Astrocyte (in vitro differentiated cells and primary cell): ENCODE data around the gene PLEKHA8. TPM values are rescaled to one million over a fixed set of nuclear protein-coding genes. Genes with fewer than 3 reads are reported as not detected.

Experiments
- DNase-seq: peaks from one replicate; pipeline ENCODE4 v3.0.0-alpha.2; 2010; ENCODE audit warnings: low read depth
- FAIRE-seq: peaks from 2 replicates; lab custom pipeline; 2011; peaks lifted over from hg19 to GRCh38; lab: Jason Lieb, UNC
- H2AFZ ChIP-seq: 2 replicates; pipeline ENCODE4 v1.6.0; 2012; ENCODE audit warnings: low read depth, low read length, inconsistent platforms
- H3K27ac ChIP-seq: 2 replicates; pipeline ENCODE4 v1.5.1; 2011; ENCODE audit warnings: low read depth, low read length, inconsistent platforms
- H3K27me3 ChIP-seq: 2 replicates; pipeline ENCODE4 v1.6.0; 2011; ENCODE audit warnings: low read length, inconsistent platforms; ENCODE audit not compliant: insufficient read depth
- H3K36me3 ChIP-seq: 2 replicates; pipeline ENCODE4 v1.5.1; 2011; ENCODE audit warnings: low read length, inconsistent platforms; ENCODE audit not compliant: insufficient read depth
- H3K4me1 ChIP-seq: 2 replicates; pipeline ENCODE4 v1.5.1; 2011; ENCODE audit warnings: low read length, inconsistent platforms; ENCODE audit not compliant: insufficient read depth
- H3K4me2 ChIP-seq: 2 replicates; pipeline ENCODE4 v1.6.0; 2012; ENCODE audit warnings: low read length, inconsistent platforms
- H3K4me3 ChIP-seq: 2 replicates; pipeline ENCODE4 v1.5.1; 2011; ENCODE audit warnings: low read depth, mild to moderate bottlenecking, low read length, inconsistent platforms; ENCODE audit not compliant: insufficient read depth
- H3K79me2 ChIP-seq: 2 replicates; pipeline ENCODE4 v1.6.0; 2012; ENCODE audit warnings: mild to moderate bottlenecking, low read length, inconsistent platforms; ENCODE audit not compliant: insufficient read depth
- H3K9ac ChIP-seq: 2 replicates; pipeline ENCODE4 v1.6.0; 2012; ENCODE audit warnings: mild to moderate bottlenecking, low read length, inconsistent platforms
- H3K9me3 ChIP-seq: 2 replicates; pipeline ENCODE4 v1.5.1; 2012; ENCODE audit warnings: low read depth, mild to moderate bottlenecking, low read length, inconsistent platforms; ENCODE audit not compliant: insufficient read depth
- H4K20me1 ChIP-seq: 2 replicates; pipeline ENCODE4 v1.6.0; 2012; ENCODE audit warnings: low read length, inconsistent platforms; ENCODE audit not compliant: insufficient read depth
- H3K27ac Mint-ChIP-seq: one replicate; pipeline ENCODE4 v1.8.0; 2021; ENCODE audit warnings: mild to moderate bottlenecking, mixed read lengths; ENCODE audit not compliant: unreplicated experiment
- H3K27me3 Mint-ChIP-seq: one replicate; pipeline ENCODE4 v1.8.0; 2021; ENCODE audit warnings: low read depth, mixed read lengths; ENCODE audit not compliant: unreplicated experiment
- H3K36me3 Mint-ChIP-seq: one replicate; pipeline ENCODE4 v1.8.0; 2021; ENCODE audit warnings: low read depth, mixed read lengths; ENCODE audit not compliant: unreplicated experiment
- H3K4me1 Mint-ChIP-seq: one replicate; pipeline ENCODE4 v1.8.0; 2021; ENCODE audit warnings: low read depth, mixed read lengths; ENCODE audit not compliant: unreplicated experiment
- H3K4me3 Mint-ChIP-seq: one replicate; pipeline ENCODE4 v1.8.0; 2021; ENCODE audit warnings: mild to moderate bottlenecking, moderate library complexity, mixed read lengths; ENCODE audit not compliant: unreplicated experiment
- H3K9me3 Mint-ChIP-seq: one replicate; pipeline ENCODE4 v1.8.0; 2021; ENCODE audit warnings: mild to moderate bottlenecking, mixed read lengths; ENCODE audit not compliant: unreplicated experiment
- CTCF ChIP-seq: IDR thresholded peaks from 2 replicates; pipeline ENCODE4 v1.5.1; 2011; ENCODE audit warnings: low read depth, mild to moderate bottlenecking, inconsistent platforms, low read length, moderate library complexity; ENCODE audit not compliant: insufficient read depth
- EZH2 ChIP-seq: IDR thresholded peaks from 2 replicates; pipeline ENCODE4 v1.6.1; 2012; ENCODE audit warnings: mild to moderate bottlenecking, low read length, inconsistent platforms; ENCODE audit not compliant: insufficient read depth
- total RNA-seq: library from RNA; stranded (reverse); gene quantifications from 2 replicates; pipeline ENCODE4 v1.2.1, GENCODE V29; 2021

Gene PLEKHA8
- total RNA-seq, 1 donor from 2014 or later, result 34.7 TPM

DNA sequence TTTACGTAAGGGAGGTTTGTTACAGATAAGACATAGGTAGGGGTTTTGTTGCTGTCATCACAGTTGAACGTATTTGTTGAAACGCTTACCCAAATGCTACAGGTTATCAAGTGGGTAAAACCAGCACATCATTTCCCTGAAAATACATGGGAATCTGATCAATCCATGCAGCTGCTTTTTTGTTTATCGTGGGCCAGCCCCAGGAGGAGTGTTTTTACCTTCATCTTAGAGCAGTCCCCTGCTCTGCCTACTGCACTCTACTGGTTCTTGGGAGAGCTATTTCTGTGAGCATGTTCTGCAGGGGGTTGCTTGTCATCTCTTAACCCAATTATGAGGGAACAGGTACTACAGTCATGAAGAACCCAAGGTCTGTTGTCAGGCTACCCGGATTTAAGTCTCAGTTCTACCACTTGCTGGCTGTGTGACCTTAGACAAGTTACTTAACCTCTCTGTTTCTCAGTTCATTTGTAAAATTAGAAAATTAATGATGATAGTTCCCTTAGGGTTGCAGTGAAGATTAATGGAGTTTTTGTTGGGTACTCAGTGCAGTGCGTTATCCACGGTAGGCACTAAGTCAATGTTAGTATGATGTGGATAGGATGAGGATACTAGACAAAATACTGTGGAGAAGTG lies 121.5 kb downstream of the PLEKHA8 start:
- TF ChIP-seq CTCF (no peak), EZH2 (no peak)
- Histone ChIP-seq H3K4me2 (no peak overlapping the region), H3K79me2 (no peaks in the 10 kb centered on the region), H3K27ac (no peak overlapping the region), H3K4me3 (no peak overlapping the region), H3K36me3 (peaks cover 3% of the 10 kb centered on the region), H3K4me1 (peaks cover 6% of the 10 kb centered on the region), H4K20me1 (no peaks in the 10 kb centered on the region), H3K27me3 (no peaks in the 10 kb centered on the region), H3K9me3 (no peaks in the 10 kb centered on the region), H2AFZ (no peak overlapping the region), H3K9ac (no peak overlapping the region)
- no peak for DNase-seq
- no peaks in the 10 kb centered on the region for H3K9me3 Mint-ChIP-seq
- peaks cover 13% of the 10 kb centered on the region for H3K36me3 Mint-ChIP-seq
- no peaks in the 10 kb centered on the region for H3K4me1 Mint-ChIP-seq
- H3K27ac Mint-ChIP-seq, result no peak overlapping the region
- no peak overlapping the region for H3K4me3 Mint-ChIP-seq
- H3K27me3 Mint-ChIP-seq, result no peaks in the 10 kb centered on the region
- FAIRE-seq, result no peak

GRCh38 chr7:30150711-30151110 lies 122.5 kb downstream of the PLEKHA8 start:
- FAIRE-seq (no peak), DNase-seq (no peak)
- peaks cover 3% of the 10 kb centered on the region for H3K36me3 ChIP-seq
- no peak overlapping the region for H3K4me3 Mint-ChIP-seq
- no peak overlapping the region for H2AFZ ChIP-seq
- no peak overlapping the region for H3K4me2 ChIP-seq
- no peak overlapping the region for H3K27ac Mint-ChIP-seq
- H3K27ac ChIP-seq, result no peak overlapping the region
- no peaks in the 10 kb centered on the region for H3K79me2 ChIP-seq
- H3K4me1 ChIP-seq, result peaks cover 6% of the 10 kb centered on the region
- no peaks in the 10 kb centered on the region for H4K20me1 ChIP-seq
- no peak overlapping the region for H3K4me3 ChIP-seq
- no peak overlapping the region for H3K9ac ChIP-seq
- peaks cover 3% of the 10 kb centered on the region for H3K4me1 Mint-ChIP-seq
- peaks cover 13% of the 10 kb centered on the region for H3K36me3 Mint-ChIP-seq
- TF ChIP-seq CTCF (no peak), EZH2 (no peak)
- no peaks in the 10 kb centered on the region for H3K27me3 Mint-ChIP-seq
- H3K9me3 ChIP-seq, result no peaks in the 10 kb centered on the region
- no peaks in the 10 kb centered on the region for H3K27me3 ChIP-seq
- no peaks in the 10 kb centered on the region for H3K9me3 Mint-ChIP-seq

GRCh38 chr7:30154111-30154587 lies 125.9 kb downstream of the PLEKHA8 start:
- Histone ChIP-seq H3K4me3 (no peak overlapping the region), H3K79me2 (no peaks in the 10 kb centered on the region), H3K9ac (no peak overlapping the region), H3K36me3 (peaks cover 3% of the 10 kb centered on the region), H3K27ac (no peak overlapping the region), H3K9me3 (no peaks in the 10 kb centered on the region), H3K27me3 (no peaks in the 10 kb centered on the region), H3K4me1 (no peaks in the 10 kb centered on the region), H3K4me2 (no peak overlapping the region), H4K20me1 (no peaks in the 10 kb centered on the region), H2AFZ (no peak overlapping the region)
- no peak for FAIRE-seq
- Mint-ChIP-seq H3K27me3 (no peaks in the 10 kb centered on the region), H3K9me3 (no peaks in the 10 kb centered on the region), H3K4me3 (no peak overlapping the region), H3K36me3 (peaks cover 16% of the 10 kb centered on the region), H3K27ac (no peak overlapping the region), H3K4me1 (peaks cover 6% of the 10 kb centered on the region)
- no peak for DNase-seq
- TF ChIP-seq EZH2 (no peak), CTCF (no peak)
